ENCODE measurements around the gene MRPS26. TPM values are rescaled to one million over a fixed set of nuclear protein-coding genes. Genes with fewer than 3 reads are reported as not detected.
A peak's percentile ranks its signal among the peaks of the same experiment; 100 is the strongest.
"Not testable (repeated sequence)": the region's sequence is repeated elsewhere in the genome, so short reads cannot be mapped to it uniquely, and the experiment has no call there.

MRPS26 gene
- 34.5 and 37.6 TPM in 2 replicates for total RNA-seq

DNA sequence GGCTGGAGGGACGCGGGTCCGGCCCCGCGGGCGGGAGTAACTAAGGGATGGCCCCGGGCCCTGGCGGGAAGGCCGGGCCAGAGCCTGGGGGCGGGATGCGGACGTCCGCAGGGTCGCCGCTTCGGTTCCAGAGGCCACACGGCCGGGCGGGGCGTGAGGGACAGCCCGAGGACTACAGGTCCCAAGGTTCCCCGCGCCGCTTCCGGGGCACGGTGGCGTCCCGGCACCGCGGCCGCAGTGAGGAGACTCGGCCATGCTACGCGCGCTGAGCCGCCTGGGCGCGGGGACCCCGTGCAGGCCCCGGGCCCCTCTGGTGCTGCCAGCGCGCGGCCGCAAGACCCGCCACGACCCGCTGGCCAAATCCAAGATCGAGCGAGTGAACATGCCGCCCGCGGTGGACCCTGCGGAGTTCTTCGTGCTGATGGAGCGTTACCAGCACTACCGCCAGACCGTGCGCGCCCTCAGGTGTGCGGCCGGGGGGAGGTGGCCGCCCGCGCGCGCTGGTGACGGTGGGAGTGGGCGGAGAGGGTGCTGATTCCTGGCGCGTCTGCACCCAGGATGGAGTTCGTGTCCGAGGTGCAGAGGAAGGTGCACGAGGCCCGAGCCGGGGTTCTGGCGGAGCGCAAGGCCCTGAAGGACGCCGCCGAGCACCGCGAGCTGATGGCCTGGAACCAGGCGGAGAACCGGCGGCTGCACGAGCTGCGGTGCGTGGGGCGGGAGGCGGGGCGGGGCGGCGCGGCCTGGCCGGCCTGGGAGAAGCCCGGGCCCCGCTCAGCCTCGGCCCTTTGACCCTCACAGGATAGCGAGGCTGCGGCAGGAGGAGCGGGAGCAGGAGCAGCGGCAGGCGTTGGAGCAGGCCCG, at the start of gene MRPS26:
TSS of gene MRPS26 (plus strand) at position 237 of the 861 bp plus-strand sequence. CDS start at position 254, 17 bp downstream.
- peak; percentile 89 for DNase-seq

DNA sequence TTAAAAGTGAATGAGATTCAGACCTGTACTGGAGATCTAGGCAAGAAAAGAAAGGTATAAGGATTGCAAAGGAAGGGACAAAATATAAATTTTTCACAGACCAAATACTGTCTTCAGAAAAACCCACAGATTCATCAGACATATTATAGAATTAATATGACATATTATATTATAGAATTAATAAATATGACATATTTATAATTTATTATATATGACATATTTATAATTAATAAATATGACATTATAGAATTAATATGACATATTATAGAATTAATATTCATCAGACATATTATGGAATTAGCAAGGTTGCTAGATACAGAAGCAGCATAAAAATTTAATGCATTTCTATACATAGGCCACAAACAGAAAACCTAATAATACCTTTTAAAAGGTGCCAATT, 47.1 kb upstream of the MRPS26 start:
- DNase-seq = no peak

DNA sequence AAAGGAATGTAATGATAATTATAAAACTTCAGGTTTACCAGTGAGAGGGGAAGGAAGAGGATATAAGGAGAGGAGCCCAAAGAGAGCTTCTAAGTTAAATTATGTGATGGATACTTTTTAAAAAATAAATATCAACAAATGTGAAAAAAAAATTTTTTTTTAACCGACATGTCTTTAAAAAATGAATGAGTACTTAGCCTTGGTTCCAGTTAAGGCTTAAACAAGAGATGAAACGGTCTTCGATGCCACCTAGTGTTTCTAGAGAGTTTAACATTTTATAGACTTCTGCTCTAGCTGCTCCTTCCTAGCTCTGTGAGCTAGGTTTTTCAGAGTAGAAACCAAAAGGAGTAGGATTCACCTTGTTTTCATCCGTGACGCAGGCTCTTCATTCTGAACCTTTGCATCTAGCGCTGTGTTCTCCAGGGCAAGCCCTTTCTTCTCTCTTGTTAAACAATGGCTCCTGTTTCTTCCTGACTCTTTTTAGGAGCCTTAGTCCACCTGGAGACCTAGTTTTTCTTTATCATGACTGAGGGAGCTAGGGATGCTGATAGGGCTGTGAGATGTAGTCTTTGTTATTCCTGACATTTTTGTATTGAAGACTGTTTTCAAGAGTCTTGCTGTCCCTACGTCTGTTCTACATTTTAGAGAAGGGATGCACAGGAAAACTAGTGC, 44.9 kb upstream of the MRPS26 start:
- DNase-seq = peak; percentile 86

DNA sequence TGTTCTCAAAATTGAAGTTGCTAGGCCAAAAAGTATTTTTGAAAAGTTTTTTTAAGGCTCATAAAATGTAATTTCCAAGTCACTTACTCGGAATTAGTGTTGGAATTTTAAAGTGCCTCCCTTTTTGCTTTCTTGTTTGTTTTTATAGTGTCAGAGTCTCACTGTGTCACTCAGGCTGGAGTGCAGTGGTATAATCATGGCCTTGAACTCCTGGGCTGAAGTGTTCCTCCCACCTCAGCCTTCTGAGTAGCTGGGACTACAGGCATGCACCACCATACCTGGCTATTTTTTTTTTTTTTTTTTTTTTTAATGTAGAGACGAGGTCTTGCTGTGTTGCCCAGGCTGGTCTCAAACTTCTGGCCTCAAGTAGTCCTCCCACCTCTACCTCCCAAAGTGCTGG, 42.4 kb upstream of the MRPS26 start:
- DNase-seq = no peak

DNA sequence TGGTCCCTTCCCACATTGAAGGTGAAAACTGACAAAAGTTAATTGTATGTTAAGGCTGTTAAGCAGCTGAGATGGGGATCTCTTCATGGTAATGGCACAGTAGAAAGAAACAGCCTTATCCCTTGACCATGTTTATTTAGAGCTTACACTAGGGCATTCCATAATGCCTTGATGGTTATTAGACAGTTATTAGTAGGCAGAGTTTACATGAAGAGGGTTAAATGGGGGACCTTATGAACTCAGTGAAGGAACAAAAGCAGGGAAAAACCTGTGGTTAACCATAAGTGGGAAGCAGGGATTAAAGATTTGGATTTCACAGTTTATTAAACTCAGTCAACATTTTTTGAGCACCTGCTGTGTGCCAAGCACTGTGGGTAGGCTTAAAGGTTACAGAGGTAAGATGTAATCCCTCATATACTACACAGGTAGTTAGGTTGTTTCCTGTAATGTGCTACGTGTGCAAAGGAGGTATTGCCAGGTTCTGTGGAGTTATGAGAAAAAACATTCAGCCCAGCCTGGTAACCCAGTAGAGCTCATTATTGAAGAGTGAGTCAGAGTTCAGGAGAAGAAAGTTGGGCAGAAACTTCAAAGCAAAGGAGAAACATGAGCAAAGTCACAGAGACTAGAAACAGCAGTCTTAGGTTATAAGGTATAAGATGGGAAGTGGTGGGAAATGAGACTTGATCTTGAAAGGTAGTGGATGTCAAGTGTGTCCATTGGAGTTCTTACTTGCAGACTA, 34.7 kb upstream of the MRPS26 start:
- DNase-seq = no peak

DNA sequence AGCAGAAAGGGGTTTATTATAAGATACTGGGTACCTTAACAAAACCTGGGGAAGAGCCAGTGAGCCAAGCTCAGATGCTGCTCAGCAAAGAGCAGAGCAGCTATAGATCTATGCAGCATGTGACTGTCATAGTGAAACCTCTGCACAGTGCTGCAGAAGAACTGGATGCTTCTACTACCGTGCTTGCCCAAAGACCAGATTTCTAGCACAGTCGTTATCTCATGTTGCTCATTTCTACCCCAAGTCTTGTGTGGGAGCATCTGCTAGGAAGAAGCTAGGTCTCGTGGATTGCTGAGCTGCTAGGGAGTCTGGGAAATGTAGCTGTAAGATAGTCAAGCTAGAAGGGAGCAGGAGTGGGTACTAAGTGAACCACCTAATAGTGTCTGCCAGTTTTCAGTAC, 34.1 kb upstream of the MRPS26 start:
- DNase-seq = no peak

DNA sequence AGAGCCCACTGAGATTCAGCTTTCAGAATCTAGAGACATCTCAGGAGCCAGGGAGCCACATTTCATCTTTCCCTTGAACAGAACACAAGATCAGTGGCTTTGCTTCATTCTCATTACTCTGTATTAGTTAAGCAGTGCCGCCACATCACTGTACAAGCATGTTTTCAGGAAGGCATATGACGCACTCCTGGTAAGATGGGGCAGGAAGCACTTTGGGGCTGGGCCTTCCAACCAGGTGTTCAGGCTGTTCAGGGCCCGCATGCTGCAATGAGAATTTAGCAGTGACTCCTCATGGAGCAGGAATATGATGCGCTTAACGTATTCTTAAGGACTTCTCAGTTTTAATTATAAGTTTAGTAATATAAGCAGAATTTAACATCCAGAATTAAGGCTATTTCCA, 32.1 kb upstream of the MRPS26 start:
- no peak for DNase-seq

DNA sequence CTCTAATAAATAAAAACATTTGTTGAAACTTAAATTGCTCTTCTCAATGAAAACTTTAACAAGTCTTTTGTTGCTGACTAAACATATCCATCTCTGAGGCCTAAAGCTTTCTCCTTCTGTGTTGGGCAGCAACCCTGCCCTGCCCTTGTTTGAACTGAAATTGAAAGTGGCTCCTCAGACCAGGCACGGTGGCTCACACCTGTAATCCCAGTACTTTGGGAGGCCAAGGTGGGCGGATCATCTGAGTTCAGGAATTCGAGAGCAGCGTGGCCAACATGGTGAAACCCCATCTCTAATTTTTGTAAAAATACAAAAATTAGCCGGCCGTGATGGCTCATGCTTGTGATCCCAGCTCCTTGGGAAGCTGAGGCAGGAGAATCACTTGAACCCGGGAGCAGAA, 31.7 kb upstream of the MRPS26 start:
- no peak for DNase-seq

DNA sequence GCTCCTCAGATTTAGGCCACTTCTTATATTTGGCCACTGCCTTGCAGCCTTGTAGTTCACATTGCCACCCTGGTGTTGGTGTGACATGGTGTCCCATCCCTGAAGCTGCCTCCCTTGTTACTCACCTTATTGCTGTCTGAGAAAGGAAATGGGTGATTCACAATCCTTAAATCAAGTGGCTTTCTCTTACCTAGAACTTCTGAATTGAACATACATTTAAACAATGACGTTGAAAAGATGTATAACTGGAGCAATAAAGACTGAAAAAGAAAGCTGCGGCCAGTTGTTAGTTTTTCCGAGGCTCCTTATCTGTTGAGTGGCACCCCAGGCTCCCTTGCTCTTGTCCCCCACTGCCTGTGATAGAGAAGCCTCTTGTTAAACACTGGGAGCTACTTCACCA, 31.2 kb upstream of the MRPS26 start:
- no peak for DNase-seq

DNA sequence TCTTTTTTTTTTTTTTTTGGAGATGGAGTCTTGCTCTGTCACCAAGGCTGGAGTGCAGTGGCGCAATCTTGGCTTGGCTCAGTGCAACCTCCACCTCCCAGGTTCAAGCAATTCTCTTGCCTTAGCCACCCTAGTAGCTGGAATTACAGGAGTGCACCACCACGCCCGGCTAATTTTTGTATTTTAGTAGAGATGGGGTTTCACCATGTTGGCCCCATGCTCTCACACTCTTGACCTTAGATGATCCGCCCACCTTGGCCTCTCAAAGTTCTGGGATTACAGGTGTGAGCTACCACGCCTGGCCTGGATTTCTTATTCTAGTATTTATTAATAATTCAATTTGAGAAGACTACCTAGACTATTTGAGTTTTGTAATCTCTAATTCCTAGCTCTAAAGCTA, 30.6 kb upstream of the MRPS26 start:
- not testable (repeated sequence) for DNase-seq

DNA sequence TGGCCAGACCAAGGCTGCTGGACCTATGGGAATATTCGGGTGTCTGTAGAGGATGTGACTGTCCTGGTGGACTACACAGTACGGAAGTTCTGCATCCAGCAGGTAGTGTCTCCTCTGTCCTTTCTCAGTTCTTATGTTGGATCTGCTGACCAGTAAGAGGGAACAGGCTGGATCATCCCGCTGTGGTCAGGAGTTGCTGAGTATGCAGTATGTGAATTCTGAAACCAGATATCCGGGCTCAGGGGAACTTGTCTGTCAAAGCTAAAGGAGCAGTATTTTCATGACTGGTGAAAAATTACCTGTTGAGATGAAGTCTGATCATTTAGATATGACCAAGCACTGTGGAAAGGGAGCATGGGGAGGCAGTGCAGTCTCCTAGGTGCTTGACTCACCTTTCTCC, 24.5 kb upstream of the MRPS26 start:
- no peak for DNase-seq

DNA sequence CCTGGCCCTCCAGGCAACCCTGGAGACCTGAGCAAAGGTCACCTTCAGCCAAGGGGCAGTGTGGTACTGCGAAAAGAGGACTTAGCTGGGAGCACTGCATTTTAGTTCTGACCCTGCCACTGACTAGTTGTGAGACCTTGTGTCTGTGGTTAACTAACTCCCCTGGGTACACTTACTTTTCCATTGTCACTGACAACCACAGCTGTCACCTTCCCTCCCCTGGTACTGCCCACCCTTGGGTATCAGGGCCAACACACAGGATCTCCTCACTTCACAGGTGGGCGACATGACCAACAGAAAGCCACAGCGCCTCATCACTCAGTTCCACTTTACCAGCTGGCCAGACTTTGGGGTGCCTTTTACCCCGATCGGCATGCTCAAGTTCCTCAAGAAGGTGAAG, 24.1 kb upstream of the MRPS26 start:
- no peak for DNase-seq

DNA sequence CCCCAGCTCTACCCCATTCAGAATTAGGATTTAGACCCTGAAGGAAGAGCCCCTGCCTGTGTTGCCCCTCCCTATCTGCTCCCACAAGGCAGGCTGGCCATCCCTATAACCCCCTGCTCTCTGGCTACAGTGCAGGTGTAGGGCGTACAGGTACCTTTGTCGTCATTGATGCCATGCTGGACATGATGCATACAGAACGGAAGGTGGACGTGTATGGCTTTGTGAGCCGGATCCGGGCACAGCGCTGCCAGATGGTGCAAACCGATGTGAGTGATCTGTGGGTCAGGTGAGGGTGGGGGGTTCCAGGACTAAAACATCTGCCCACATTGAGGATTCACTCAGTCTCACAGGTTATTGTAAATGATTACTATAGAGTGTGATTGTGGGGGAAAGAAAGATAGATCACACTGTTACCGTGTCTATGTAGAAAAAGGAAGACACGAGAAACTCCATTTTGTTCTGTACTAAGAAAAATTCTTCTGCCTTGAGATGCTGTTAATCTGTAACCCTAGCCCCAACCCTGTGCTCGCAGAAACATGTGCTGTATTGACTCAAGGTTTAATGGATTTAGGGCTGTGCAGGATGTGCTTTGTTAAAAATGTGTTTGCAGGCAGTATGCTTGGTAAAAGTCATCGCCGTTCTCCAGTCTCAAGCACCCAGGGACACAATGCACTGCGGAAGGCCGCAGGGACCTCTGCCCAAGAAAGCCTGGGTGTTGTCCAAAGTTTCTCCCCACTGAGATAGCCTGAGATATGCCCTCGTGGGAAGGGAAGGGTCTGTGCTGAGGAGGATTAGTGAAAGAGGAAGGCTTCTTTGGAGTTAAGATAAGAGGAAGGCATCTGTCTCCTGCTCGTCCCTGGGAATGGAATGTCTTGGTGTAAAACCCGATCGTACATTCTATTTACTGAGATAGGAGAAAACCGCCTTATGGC, 23.0 kb upstream of the MRPS26 start:
- not testable (repeated sequence) for DNase-seq

DNA sequence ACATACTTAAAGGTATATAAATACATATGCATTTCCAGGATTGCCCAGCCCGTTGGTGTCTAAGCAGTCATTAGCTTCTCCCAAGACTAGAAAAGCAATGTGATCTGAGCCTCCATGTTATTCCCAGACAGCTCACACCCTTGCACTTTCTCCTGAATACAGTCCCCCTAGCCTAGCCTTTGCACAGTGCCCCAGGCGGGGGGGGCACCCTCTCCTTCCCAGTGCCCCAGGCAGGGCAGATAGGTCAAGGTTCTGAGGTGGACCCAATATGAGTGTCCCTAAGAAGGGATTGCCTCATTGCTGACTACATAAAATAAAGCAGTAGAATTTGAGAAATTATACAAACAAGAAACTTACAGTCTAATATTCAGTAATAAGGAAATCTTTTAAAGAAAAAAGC, 17.9 kb upstream of the MRPS26 start:
- DNase-seq = no peak

DNA sequence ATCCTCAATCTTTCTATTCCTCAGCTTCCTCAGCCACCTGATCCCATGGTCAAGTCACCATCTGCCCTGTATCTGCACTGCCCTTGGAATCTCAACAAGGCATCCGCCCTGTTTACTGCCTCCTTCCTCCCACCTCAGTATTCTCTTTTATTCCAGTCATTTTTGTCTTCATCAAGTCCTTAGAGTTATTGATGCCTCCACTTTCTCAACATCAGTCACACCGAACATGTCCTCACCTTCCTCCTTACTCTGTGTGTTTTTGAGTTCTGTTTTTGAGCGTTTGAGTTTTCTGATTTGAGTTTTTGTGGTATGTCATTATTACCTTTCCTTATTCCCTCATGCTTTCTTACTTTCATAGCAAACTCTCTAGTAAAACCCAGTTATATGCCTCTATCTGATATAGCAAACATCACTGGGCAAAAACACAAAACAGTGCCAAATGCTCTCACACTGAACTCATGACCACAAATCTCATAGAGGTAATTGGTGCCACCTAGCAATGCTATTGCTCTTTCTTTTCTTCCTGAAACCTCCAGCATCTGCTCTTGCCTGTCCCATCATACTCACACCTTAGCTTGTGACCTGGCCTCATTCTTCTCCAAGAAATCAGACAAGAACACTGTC, 14.2 kb upstream of the MRPS26 start:
- no peak for DNase-seq

DNA sequence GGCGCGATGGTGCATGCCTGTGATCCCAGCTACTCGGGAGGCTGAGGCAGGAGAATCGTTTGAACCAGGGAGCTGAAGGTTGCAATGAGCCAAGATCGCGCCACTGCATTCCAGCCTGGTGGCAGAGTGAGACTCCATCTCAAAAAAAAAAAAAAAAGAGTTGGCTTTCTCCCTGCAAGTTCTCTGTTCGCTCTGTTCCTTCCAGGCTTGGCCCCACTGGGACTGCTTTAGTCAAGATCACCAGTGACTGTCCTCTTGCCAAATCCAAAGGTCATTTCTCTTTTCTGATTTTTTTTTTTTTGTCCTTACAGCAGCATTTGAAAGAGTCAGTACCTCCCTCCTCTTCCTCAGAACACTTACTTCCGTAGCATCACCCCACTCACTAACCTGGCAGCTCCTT, 13.2 kb upstream of the MRPS26 start:
- no peak for DNase-seq

DNA sequence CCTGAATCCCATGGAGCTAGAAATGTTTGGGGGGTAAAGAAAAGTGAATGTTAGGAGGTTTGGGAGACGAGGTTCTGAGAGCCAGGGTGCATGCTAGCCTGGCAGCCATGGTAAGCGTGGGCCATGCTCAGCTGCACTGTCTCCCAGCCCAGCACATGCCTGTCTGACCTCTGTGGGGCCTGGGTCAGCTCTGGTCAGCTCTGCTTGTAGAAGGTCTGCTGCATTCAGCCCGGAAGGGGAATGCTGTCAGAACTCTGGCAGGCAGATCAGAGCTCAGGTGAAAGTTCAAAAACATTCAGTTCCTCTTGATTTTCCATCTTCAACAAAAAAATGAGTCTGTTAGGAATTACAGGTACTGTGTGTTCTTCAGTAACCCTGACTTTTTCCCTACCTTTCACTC, 8.2 kb upstream of the MRPS26 start:
- no peak for DNase-seq

DNA sequence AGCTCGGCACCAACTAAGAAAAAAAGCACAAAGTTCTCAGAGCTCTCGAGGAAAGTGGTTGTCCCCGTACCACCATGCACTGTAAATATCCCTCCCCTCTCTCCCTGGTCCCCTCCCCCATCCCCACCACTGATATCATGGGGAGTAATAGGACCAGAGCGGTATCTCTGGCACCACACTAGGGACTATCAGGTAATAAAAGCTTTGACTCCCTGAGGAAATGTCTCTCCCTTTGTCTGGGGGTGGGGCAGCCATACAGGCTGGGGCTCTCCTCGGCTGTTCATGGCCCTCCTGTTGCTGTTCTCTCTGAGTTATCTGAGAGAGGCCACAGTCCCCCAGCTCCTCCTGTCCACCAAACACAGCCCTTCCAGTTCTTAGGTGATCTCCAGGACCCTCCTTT, 7.4 kb upstream of the MRPS26 start:
- no peak for DNase-seq

DNA sequence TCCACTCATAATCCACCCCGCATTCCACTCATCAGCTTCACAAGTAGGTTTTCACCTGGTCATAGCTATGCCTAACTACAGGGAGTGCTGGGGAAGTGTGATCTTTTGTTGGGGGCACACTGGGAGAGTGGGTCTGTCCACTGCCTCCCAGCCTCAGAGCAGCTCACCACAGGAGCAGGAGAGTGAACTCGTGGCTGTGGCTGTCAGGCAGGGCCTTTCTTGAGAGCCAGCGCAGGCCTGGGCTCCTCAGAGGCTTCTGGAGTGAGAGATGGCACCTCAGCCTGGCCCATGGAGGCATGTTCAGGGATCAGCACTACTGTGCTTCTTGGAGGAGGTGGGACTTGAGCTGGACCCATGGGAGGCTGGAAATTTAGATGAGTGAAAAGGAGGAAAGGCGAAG, 6.4 kb upstream of the MRPS26 start:
- no peak for DNase-seq

DNA sequence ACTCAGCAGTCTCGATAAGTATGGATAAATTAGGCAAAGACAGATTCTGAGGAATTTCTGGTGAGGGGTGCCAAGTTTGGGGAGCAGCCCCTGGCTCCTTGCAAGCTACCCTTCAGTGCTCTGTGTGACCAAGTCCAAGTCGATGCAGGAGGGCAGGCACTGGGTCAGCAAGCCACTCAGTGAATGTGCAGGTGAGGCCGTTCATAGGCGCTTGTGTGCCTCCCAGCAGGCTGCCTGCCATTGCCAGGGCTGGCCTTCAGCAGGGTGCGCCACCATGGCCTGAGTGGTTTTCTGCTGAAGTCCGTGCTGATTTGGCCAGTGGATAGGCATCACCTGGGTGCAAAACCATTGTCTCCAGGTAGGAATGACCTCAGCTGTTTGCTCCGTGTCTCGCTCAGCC, 5.8 kb upstream of the MRPS26 start:
- DNase-seq = no peak

DNA sequence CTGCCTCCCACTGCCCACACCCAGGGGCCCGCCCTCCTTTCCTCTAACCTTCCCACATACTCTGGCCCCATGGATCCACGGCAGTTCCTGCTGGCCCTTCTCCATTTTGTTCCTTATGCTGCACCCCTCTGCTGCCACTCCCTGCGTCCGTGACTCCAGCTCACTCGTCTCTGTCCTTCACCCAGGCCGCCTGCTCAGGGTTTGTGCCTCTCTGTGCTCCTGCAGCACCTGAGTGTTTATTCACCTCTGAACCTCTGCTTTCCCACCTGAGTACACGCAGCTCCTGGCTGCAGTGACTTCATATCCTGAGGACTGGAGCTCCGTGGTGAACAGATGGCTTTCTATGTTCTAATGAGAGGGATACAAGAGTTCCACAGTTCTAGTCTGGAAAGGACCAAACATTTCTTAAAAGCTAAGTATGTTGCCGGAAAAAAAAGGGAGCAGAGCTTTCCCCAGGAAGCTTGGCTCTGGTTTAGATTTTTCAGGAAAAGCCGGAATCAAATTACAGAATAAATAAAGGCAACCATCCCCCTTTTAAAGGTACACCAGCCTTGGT, 3.9 kb upstream of the MRPS26 start:
- peak; percentile 36 for DNase-seq

DNA sequence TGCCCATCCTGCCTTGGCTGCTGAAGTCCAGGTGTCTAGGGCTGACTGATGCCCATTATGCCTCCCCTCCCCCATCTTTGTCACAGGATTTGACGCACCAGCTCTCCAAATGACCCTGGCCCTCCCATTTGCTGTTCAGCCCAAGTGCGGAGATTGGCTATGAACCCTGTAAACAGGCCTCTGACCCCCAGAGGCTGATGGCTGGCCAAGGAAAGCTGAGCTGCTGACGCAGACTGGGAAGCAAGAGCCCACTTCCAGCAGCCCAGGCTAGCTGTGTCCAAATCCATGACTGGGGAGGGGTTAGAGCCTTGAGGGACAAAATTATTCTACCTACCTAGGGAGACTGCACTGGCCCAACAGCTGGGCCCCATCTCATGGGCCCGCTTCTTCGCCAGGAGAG, 3.2 kb upstream of the MRPS26 start:
- no peak for DNase-seq
